HG03457 (cell line): ENCODE data around the gene GAS6.

Source experiments
- ATAC-seq: cut with Tn5 transposase; IDR thresholded peaks from one replicate; pipeline ENCODE4 v1.9.1; 2021; ENCODE audit warnings: moderate number of reproducible peaks; ENCODE audit not compliant: unreplicated experiment

The GAS6 gene

DNA sequence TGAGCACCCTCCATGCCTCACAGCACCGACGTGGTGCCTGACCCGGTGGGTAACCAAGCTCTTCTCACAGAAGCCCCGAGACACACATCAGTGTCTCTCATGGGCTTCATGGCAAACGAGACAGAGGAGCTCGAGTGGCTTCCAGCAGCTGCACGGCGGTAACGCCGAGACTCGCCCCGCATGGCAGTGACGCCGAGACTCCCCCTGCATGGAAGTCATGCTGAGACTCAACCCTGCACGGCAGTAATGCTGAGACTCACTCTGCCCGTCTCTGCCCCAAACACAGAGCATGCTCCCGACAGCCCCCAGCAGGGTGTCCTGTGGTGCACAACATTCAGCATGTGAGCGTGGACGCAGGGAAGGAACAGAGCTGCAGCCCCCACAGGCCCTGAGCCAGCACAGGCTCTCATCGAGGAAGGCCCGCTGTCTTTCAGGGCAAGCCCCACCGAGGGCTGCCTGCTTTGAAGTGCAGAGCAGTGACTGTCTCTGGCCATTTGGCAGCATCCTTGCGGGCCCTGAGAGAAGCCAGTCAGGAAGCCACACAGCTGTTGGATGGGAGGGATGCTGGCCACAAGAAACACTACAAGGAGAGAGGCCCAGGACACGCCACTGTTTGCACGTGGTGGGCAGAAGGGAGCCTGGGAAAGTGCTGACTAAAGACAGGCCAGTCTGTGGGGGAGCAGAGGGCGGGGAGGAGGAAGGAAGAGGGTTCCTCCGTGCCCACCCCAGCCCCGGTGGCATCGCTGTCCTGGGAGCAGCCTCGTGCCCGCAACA, 9.5 kb downstream of the GAS6 start:
- ATAC-seq = no peak

- ATAC-seq = no peak
These were observed 10.2 kb downstream of the GAS6 start for GRCh38 chr13:113853518-113854237.

DNA sequence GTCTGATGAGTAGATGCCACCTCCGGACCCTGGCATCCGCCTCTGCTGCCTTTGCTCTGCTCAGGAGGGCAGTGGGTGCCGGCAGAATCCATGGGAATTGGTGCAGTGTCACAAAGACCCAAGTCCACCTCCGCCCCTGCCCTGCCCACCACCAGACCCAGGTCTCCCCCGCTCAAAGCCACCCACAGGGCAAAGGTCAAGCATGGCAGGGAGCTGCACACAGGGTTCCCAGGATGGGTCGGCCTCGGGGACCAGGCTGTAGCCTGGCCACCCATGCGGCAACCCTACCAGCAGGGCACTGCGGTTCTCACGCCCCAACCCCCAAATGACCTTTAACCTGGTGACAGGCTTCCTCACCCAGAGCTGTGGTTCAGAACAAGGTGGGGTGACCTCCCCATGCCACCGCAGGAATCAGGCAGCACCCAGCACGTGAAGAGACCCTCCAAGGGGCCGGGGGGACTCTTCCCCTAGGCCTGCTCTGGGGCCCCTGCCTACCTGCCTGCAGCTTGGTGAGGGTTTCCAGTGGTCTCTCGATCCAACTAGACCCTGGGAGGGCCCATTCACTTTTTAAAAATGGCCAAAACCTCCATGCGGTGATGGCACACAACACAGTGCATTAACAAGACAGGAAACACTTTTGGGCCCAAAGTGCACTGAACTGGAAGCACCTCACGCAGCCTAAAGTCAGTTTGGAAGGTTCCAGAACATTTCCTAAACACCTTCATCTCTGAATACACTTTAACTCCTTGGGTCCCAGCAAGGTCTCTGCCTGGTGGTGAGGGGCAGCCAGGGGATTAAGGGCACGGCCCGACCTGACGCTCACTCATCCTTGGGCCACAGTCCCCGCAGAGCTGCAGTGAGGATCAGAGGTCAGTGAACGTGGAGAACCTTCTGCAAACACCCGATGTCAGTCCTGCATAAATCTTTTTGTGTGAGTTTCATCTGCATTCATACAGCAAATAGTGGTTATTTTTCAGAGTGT, 11.0 kb downstream of the GAS6 start:
- ATAC-seq = no peak

DNA sequence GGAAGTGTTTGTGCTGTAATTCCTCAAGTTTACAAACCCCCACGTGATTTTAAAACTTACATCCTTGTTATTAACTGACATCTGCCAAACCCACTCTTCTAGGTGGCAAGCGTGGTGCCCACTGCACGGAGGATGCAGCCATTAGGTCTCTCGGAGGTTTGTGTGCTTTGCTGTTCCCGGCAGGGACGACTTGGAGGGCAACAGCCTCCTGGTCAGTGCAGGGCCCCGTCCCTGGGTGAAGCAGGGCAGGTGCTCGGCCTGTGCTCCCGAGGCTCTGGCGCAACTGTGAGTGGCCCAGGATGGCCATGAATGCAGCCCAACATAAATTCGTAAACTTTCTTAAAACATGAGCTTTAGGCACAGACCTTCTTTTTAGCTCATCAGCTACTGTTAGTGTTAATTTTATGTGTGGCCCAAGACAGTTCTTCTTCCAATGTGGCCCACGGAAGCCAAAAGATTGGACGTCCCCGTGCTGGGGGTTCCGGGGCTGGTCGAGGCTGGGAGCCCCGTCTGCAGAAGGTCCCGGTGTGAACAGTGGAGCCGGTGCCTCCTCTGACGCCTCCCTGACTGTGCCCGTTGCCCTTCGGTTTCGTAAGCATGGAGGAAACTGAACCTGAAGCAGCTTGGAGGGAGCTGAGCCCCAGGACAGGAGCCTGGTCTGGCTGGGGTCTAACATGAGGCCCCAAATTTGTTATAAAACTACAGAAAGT, 11.9 kb downstream of the GAS6 start:
- ATAC-seq = no peak

GRCh38 chr13:113851480-113851803, 12.4 kb downstream of the GAS6 start:
- ATAC-seq = no peak

GRCh38 chr13:113850722-113851479, 13.0 kb downstream of the GAS6 start:
- ATAC-seq = no peak

- ATAC-seq = no peak
These were observed 13.7 kb downstream of the GAS6 start for GRCh38 chr13:113849981-113850721.

- no peak for ATAC-seq
These were observed 14.3 kb downstream of the GAS6 start for GRCh38 chr13:113849546-113849945.

DNA sequence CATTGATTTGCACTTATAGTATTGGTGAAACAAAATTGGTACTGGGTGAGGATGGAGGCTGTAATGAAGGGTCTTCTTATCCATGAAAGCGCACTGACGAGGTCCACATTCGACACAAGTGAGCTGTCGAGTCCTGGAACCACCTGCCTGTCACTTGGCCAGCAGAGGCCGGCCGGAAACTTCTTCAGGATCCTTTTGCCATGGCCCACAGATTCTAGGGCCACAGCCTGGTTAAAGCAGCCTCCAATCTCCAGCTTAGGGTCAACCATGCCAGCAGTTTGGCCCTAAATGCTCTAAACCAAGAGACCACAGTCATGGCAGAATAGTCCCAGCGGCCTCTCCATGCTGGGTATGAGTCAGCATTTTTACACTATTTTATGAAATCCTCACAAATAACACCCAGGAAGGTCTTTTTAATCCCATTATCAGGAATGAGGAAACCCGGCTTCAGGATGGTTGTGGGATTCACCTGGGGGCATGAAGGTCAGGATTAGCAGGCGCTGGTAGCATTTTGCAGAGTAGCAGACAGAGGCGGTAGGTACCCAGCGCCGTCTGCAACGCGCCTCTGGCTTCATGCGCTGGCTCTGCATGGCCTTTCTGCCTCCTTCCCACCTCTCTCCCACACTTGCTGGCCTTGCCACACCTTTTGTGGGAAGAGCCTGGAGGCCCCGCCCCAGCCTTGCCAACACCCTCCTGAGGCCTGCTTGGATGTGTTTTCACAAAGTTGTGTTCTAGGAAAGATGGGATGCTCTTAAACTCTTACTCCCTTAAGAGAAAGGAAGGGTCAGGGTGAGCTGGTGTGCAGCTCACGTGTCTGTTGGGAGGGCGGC, 15.2 kb downstream of the GAS6 start:
- ATAC-seq = no peak

DNA sequence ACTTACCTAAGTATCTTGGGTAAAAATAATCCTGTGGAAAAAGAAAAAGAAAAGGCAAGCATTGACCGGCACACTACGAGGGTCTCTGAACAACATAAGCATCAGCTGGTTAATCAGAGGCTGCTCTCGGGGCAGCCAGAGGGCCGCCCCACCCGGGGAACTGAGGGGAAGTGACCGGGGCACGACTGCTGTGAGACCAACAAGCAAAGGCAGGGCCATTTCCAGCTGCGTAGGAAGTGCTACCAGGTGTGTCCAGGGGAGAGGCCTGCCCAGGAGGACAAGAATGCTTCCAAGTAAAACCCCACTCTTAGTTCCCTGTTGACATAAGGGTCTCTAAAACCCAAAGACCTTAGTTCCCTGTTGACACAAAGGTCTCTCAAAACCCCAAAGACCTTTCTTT, 15.9 kb downstream of the GAS6 start:
- ATAC-seq = no peak

- no peak for ATAC-seq
These were observed 17.1 kb downstream of the GAS6 start for GRCh38 chr13:113846636-113847318.

- ATAC-seq = no peak
These were observed 17.9 kb downstream of the GAS6 start for GRCh38 chr13:113845723-113846635.

DNA sequence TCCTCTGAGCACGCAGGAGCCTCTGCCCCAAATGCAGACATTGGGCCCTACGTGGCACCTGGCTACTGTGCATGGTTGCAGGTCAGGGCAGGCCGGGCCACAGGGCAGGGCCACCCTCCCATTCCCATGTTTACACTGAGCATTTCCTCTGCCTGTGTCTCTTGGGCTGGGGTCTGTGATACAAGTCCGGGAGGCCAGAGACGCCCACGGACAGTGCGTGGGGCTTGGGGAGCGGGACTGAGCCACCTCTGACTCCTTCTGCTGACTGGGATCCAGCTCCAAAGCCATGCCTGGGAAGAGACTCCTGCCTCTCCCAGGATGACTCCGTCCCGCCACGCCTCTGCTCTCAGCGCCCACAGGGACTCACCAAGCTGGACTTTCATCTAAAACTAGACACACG, 18.8 kb downstream of the GAS6 start:
- ATAC-seq = no peak

GRCh38 chr13:113843864-113844556, 19.9 kb downstream of the GAS6 start:
- no peak for ATAC-seq

DNA sequence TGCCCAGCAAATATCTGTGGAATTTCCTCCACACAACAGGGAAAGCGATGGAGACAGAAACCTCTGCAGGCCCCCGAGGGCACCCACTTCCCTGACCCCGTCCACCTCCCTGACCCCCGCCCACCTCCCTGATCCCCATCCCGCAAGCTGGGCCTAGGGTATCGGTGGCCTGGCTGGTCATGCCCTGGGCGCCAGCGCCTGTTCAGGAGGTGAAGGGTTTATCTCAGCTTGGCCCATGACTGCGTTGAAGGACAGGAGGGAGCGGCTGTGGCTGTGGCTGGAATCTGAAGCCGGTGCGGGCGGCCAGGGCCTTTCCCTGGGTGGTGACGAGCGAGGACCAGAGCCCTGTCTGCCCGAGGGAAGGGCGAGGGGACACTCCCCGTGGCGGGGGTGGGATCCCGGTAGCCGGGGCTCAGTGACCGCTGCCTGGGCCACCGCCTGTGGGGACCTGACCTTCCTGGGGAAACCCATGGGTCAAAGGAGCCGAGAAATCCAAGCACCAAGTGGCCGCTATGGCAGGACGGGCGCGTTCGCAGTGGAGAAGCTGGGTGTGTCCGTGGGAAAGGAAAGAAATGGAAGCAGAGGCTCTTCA, 20.7 kb downstream of the GAS6 start:
- ATAC-seq = no peak
